KMS-11 (cell line): ENCODE results near the gene TLCD5.

Source experiments
- H2AFZ ChIP-seq: fragments of 200-600 bp; sonication (generic); 2 replicates; pipeline ENCODE4 v1.6.1; 2016; ENCODE audit warnings: antibody characterized with exemption, mixed run types, low read depth
- H3K27ac ChIP-seq: fragments of 200-600 bp; sonication (generic); 2 replicates; pipeline ENCODE4 v1.6.1; 2016; ENCODE audit warnings: mild to moderate bottlenecking, mixed run types
- H3K27me3 ChIP-seq: fragments of 200-600 bp; sonication (generic); 2 replicates; pipeline ENCODE4 v1.6.1; 2017; ENCODE audit warnings: mild to moderate bottlenecking, low read depth, mixed run types, moderate library complexity; ENCODE audit not compliant: insufficient read depth
- H3K36me3 ChIP-seq: fragments of 200-600 bp; sonication (generic); 2 replicates; pipeline ENCODE4 v1.6.1; 2017; ENCODE audit warnings: mild to moderate bottlenecking, mixed run types; ENCODE audit not compliant: insufficient read depth
- H3K4me1 ChIP-seq: fragments of 200-600 bp; sonication (generic); 2 replicates; pipeline ENCODE4 v1.6.1; 2016; ENCODE audit warnings: mild to moderate bottlenecking, low read depth, mixed run types; ENCODE audit not compliant: poor library complexity, severe bottlenecking
- H3K4me2 ChIP-seq: fragments of 200-600 bp; sonication (generic); 2 replicates; pipeline ENCODE4 v1.7.0; 2016; ENCODE audit warnings: mild to moderate bottlenecking, mixed run types
- H3K4me3 ChIP-seq: fragments of 200-600 bp; sonication (generic); IDR thresholded peaks from 2 replicates; pipeline ENCODE4 v1.6.1; 2017; ENCODE audit warnings: low read depth, low read length, mixed read lengths; ENCODE audit not compliant: insufficient read depth
- H3K79me2 ChIP-seq: fragments of 200-600 bp; sonication (generic); 2 replicates; pipeline ENCODE4 v1.6.1; 2016; ENCODE audit warnings: low read depth, mixed run types; ENCODE audit not compliant: insufficient read depth
- H3K9ac ChIP-seq: fragments of 200-600 bp; sonication (generic); 2 replicates; pipeline ENCODE4 v1.6.1; 2016; ENCODE audit warnings: mild to moderate bottlenecking, mixed run types
- H4K20me1 ChIP-seq: fragments of 200-600 bp; sonication (generic); 2 replicates; pipeline ENCODE4 v1.6.1; 2016; ENCODE audit warnings: mild to moderate bottlenecking, mixed run types; ENCODE audit not compliant: insufficient read depth
- TF ChIP-seq, protein P1 (sequence below): fragments of 200-600 bp; sonication (generic); conservative IDR thresholded peaks from 2 replicates; pipeline ENCODE4 v1.6.1; 2017; ENCODE audit warnings: low read depth, mild to moderate bottlenecking, antibody characterized with exemption, low read length, moderate library complexity, mixed read lengths

Gene TLCD5

GRCh38 chr11:120338107-120338933 is 13.2 kb downstream of the TLCD5 start:
- no peaks in the 10 kb centered on the region for H3K36me3 ChIP-seq
- peak overlapping the region; percentile 84 for H3K9ac ChIP-seq
- H2AFZ ChIP-seq = no peak overlapping the region
- peaks cover 44% of the 10 kb centered on the region for H3K4me1 ChIP-seq
- peaks cover 67% of the 10 kb centered on the region for H3K79me2 ChIP-seq
- H3K4me2 ChIP-seq = peak overlapping the region; percentile 99
- no peak overlapping the region for H3K4me3 ChIP-seq
- H4K20me1 ChIP-seq = no peaks in the 10 kb centered on the region
- no peaks in the 10 kb centered on the region for H3K27me3 ChIP-seq
- peak overlapping the region; percentile 87 for H3K27ac ChIP-seq
- TF ChIP-seq, protein P1, sequence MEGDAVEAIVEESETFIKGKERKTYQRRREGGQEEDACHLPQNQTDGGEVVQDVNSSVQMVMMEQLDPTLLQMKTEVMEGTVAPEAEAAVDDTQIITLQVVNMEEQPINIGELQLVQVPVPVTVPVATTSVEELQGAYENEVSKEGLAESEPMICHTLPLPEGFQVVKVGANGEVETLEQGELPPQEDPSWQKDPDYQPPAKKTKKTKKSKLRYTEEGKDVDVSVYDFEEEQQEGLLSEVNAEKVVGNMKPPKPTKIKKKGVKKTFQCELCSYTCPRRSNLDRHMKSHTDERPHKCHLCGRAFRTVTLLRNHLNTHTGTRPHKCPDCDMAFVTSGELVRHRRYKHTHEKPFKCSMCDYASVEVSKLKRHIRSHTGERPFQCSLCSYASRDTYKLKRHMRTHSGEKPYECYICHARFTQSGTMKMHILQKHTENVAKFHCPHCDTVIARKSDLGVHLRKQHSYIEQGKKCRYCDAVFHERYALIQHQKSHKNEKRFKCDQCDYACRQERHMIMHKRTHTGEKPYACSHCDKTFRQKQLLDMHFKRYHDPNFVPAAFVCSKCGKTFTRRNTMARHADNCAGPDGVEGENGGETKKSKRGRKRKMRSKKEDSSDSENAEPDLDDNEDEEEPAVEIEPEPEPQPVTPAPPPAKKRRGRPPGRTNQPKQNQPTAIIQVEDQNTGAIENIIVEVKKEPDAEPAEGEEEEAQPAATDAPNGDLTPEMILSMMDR = no peak

DNA sequence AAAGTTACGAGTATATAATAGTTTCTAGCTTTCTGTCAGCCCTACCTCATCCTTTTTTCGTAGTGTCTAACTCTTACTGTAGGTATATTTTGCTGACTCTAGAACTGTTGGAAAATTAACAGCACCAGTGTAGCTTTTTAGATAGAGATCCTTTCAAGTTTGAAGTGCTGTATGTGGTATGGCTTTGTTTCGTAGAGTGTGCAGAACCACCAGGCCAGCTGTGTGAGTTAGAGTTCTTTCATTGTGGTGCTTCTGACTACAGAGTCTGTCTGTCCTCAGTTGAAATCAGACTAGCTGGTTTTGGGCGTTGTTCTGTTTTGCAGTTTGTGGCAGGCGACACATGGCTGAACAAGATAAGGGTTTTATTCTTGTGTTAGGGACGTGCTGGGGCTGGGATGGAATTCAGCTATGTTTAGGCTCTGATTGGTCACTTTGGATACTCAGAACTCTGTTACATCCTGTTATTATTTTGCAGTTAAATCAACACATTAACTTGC is 14.3 kb downstream of the TLCD5 start:
- Histone ChIP-seq H4K20me1 (no peaks in the 10 kb centered on the region), H3K79me2 (peaks cover 77% of the 10 kb centered on the region), H3K4me3 (no peak overlapping the region), H3K9ac (peak overlapping the region; percentile 84), H3K4me2 (peak overlapping the region; percentile 99), H2AFZ (no peak overlapping the region), H3K27me3 (no peaks in the 10 kb centered on the region), H3K27ac (peak overlapping the region; percentile 87), H3K4me1 (peaks cover 43% of the 10 kb centered on the region), H3K36me3 (no peaks in the 10 kb centered on the region)
- TF ChIP-seq, protein P1 = no peak

DNA sequence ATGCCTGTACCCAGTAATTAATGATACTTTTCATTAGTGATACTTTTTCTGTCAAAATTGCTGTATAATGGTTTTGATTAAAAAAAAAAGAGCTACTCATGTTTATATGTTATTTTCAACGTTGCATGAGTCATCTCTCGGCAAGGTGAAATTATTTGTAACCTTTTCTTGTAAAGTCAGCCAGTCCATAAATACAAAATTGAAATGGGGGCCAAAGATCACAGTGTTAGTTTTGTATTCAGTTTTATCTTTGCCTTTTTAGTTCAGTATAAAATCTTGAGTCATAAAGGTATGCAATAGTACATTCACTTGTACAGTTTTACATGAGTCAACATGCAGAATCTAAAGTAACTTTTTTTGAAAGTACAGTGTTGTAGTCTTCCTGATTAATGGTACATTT is 15.4 kb downstream of the TLCD5 start:
- TF ChIP-seq, protein P1 = no peak
- H3K36me3 ChIP-seq = no peaks in the 10 kb centered on the region
- no peak overlapping the region for H2AFZ ChIP-seq
- H3K79me2 ChIP-seq = peaks cover 87% of the 10 kb centered on the region
- peak overlapping the region; percentile 99 for H3K4me2 ChIP-seq
- H3K4me3 ChIP-seq = no peak overlapping the region
- no peaks in the 10 kb centered on the region for H3K27me3 ChIP-seq
- H3K27ac ChIP-seq = peak overlapping the region; percentile 87
- H3K4me1 ChIP-seq = peaks cover 45% of the 10 kb centered on the region
- H4K20me1 ChIP-seq = no peaks in the 10 kb centered on the region
- H3K9ac ChIP-seq = peak overlapping the region; percentile 84; the same call in 1 of the 2 replicates

DNA sequence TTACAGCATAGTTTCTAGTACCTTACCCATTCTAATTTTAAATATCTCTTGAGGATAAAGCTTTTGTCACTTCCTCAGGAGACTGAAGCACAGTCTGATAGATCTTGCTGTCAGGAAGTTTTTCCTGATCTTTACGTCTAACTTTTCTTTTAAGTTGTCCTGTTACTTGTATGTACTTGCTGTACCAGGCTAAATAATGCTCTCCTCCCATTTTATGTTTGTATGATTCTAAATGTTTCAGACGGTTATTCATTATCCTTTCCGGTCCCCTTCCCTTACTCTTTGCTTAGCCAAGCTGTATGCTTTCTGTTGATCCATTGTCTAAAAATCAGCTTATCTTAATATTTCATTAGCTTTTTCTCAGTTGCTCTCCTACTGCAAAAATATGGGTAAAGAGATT is 17.1 kb downstream of the TLCD5 start:
- H3K4me1 ChIP-seq = peaks cover 60% of the 10 kb centered on the region
- TF ChIP-seq, protein P1 = no peak
- no peak overlapping the region for H2AFZ ChIP-seq
- H3K79me2 ChIP-seq = peaks cover 97% of the 10 kb centered on the region
- peak overlapping the region; percentile 99; the same call in 1 of the 2 replicates for H3K4me2 ChIP-seq
- no peak overlapping the region for H3K9ac ChIP-seq
- H3K27me3 ChIP-seq = no peaks in the 10 kb centered on the region
- no peaks in the 10 kb centered on the region for H3K36me3 ChIP-seq
- no peak overlapping the region for H3K4me3 ChIP-seq
- H3K27ac ChIP-seq = peak overlapping the region; percentile 87; the same call in 1 of the 2 replicates
- peaks cover 12% of the 10 kb centered on the region; the same call in 1 of the 2 replicates for H4K20me1 ChIP-seq
